GM12891 (cell line): ENCODE data around the gene HOXC9.

Experiments used
- POLR2A ChIP-seq: IDR thresholded peaks from 2 replicates; pipeline ENCODE4 v1.6.1; 2011; ENCODE audit warnings: low read depth, low read length, control low read depth
- POLR2AphosphoS5 ChIP-seq: IDR thresholded peaks from 2 replicates; pipeline ENCODE4 v1.6.1; 2011; ENCODE audit warnings: low read depth, low read length, control low read depth
- POU2F2 ChIP-seq: IDR thresholded peaks from 2 replicates; pipeline ENCODE4 v1.6.1; 2011; ENCODE audit warnings: low read depth, mild to moderate bottlenecking, control low read depth, low read length, moderate library complexity
- SPI1 ChIP-seq: IDR thresholded peaks from 2 replicates; pipeline ENCODE4 v1.6.1; 2011; ENCODE audit warnings: low read depth, low read length, control low read depth
- TAF1 ChIP-seq: IDR thresholded peaks from 2 replicates; pipeline ENCODE4 v1.6.1; 2011; ENCODE audit warnings: low read depth, low read length, control low read depth

GRCh38 chr12:54016051-54016450 is 16.1 kb downstream of the HOXC9 start:
- TF ChIP-seq POLR2A (no peak), POLR2AphosphoS5 (no peak), SPI1 (no peak), POU2F2 (no peak), TAF1 (no peak)
